ENCODE data around the gene ITPA.

Gene ITPA

GRCh38 chr20:3239867-3240775 lies 30.8 kb downstream of the ITPA start:
- no peak for DNase-seq (ENCODE audit: low read depth, low spot score)
- H3K27ac ChIP-seq = peak overlapping the region; percentile 82

GRCh38 chr20:3240776-3241363 lies 31.6 kb downstream of the ITPA start:
- DNase-seq (ENCODE audit: low read depth, low spot score) = no peak
- H3K27ac ChIP-seq = no peak overlapping the region

GRCh38 chr20:3242172-3242692 lies 32.9 kb downstream of the ITPA start:
- DNase-seq (ENCODE audit: low read depth, low spot score) = no peak
- no peak overlapping the region for H3K27ac ChIP-seq

GRCh38 chr20:3243718-3244358 lies 34.5 kb downstream of the ITPA start:
- no peak overlapping the region for H3K27ac ChIP-seq
- DNase-seq (ENCODE audit: low read depth, low spot score) = no peak

- DNase-seq (ENCODE audit: low read depth, low spot score) = no peak
- no peak overlapping the region for H3K27ac ChIP-seq
Measured at GRCh38 chr20:3244613-3245012, 35.3 kb downstream of the ITPA start.

GRCh38 chr20:3245156-3245555 lies 35.9 kb downstream of the ITPA start:
- no peak for DNase-seq (ENCODE audit: low read depth, low spot score)
- no peak overlapping the region for H3K27ac ChIP-seq

- DNase-seq (ENCODE audit: low read depth, low spot score) = no peak
- H3K27ac ChIP-seq = no peak overlapping the region
Measured at GRCh38 chr20:3245711-3246110, 36.4 kb downstream of the ITPA start.

- H3K27ac ChIP-seq = no peak overlapping the region
- no peak for DNase-seq (ENCODE audit: low read depth, low spot score)
Measured at GRCh38 chr20:3246682-3247081, 37.4 kb downstream of the ITPA start.

GRCh38 chr20:3247638-3248037 lies 38.3 kb downstream of the ITPA start:
- no peak overlapping the region for H3K27ac ChIP-seq

GRCh38 chr20:3248167-3248992 lies 39.1 kb downstream of the ITPA start:
- H3K27ac ChIP-seq = no peak overlapping the region
- DNase-seq (ENCODE audit: low read depth, low spot score) = no peak

More at GRCh38 chr20:3247638-3248037, 38.3 kb downstream of the ITPA start:
- DNase-seq (ENCODE audit: low read depth, low spot score) = no peak

- no peak for DNase-seq (ENCODE audit: low read depth, low spot score)
- H3K27ac ChIP-seq = no peak overlapping the region
Measured at GRCh38 chr20:3248993-3249347, 39.7 kb downstream of the ITPA start.

- H3K27ac ChIP-seq = no peak overlapping the region
- DNase-seq (ENCODE audit: low read depth, low spot score) = no peak
Measured at GRCh38 chr20:3250091-3250504, 40.8 kb downstream of the ITPA start.

GRCh38 chr20:3251806-3252205 lies 42.5 kb downstream of the ITPA start:
- no peak overlapping the region for H3K27ac ChIP-seq
- DNase-seq (ENCODE audit: low read depth, low spot score) = no peak

GRCh38 chr20:3255728-3256127 lies 46.4 kb downstream of the ITPA start:
- no peak for DNase-seq (ENCODE audit: low read depth, low spot score)
- no peak overlapping the region for H3K27ac ChIP-seq

- H3K27ac ChIP-seq = no peak overlapping the region
- DNase-seq (ENCODE audit: low read depth, low spot score) = no peak
Measured at GRCh38 chr20:3258429-3258828, 49.1 kb downstream of the ITPA start.

GRCh38 chr20:3262566-3262965 lies 53.3 kb downstream of the ITPA start:
- DNase-seq (ENCODE audit: low read depth, low spot score) = no peak
- H3K27ac ChIP-seq = no peak overlapping the region

- H3K27ac ChIP-seq = no peak overlapping the region
- DNase-seq (ENCODE audit: low read depth, low spot score) = no peak
Measured at GRCh38 chr20:3270051-3270450, 60.8 kb downstream of the ITPA start.

GRCh38 chr20:3273371-3273770 lies 64.1 kb downstream of the ITPA start:
- H3K27ac ChIP-seq = no peak overlapping the region
- no peak for DNase-seq (ENCODE audit: low read depth, low spot score)

Measured in epithelial cell of prostate (primary cell).